ENCODE data around the gene PRSS48.
A peak's percentile ranks its signal among the peaks of the same experiment; 100 is the strongest.

- TF ChIP-seq CTCF (IDR thresholded peaks at IDR 0.05): peak in 1 of 4 experiments; percentile 5
- no peak for TF ChIP-seq POLR2A (IDR thresholded peaks at IDR 0.05)
- TF ChIP-seq POLR2AphosphoS5 (IDR thresholded peaks at IDR 0.05): peak; percentile 58
Observed at GRCh38 chr4:151324752-151325110, 47.8 kb downstream of the PRSS48 start.
